Measurements from ENCODE around the gene ZNF385B.
A peak's percentile ranks its signal among the peaks of the same experiment; 100 is the strongest.

DNA sequence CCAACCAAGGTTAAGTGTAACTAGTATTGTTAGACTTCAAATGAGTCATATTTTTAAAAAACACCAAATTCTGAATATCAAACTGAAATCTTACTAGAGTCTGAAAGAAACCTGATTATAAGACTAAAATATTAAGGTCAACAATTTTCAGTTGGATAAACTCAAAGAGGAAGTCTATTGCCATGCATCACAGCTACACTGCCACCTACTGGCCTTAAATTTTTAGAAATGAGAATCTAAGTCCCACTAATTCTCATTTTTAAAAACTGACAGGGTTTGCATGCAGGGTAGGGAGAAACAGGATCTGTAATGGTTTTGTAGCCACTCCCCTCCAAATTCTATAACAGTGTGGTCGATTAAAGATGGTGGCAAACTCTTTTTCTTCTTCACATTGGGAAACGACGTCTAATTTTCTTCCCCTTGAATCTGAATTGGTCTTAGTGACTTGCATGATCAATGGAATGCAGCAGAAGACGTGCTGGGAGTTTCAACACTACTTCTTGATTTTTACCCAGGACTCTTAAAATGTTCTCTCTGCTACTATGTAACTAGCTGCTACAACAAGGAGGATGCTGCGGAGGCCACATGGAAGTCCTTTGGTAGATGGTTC lies 420.7 kb downstream of the ZNF385B start:
- TF ChIP-seq, protein P1, sequence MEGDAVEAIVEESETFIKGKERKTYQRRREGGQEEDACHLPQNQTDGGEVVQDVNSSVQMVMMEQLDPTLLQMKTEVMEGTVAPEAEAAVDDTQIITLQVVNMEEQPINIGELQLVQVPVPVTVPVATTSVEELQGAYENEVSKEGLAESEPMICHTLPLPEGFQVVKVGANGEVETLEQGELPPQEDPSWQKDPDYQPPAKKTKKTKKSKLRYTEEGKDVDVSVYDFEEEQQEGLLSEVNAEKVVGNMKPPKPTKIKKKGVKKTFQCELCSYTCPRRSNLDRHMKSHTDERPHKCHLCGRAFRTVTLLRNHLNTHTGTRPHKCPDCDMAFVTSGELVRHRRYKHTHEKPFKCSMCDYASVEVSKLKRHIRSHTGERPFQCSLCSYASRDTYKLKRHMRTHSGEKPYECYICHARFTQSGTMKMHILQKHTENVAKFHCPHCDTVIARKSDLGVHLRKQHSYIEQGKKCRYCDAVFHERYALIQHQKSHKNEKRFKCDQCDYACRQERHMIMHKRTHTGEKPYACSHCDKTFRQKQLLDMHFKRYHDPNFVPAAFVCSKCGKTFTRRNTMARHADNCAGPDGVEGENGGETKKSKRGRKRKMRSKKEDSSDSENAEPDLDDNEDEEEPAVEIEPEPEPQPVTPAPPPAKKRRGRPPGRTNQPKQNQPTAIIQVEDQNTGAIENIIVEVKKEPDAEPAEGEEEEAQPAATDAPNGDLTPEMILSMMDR (IDR thresholded peaks at IDR 0.05) = peak; percentile 17 to 59 (median 44)
- no peak for TF ChIP-seq POLR2A (IDR thresholded peaks at IDR 0.05)

All from body of pancreas (tissue), 4 donors.